Keratinocyte (primary cell): Measurements from ENCODE around the gene RAX2.

Experiments used
- EZH2 ChIP-seq: IDR thresholded peaks from one replicate; pipeline ENCODE4 v1.6.1; 2012; ENCODE audit warnings: inconsistent platforms, mild to moderate bottlenecking, low read length, moderate library complexity
- TF ChIP-seq, protein P1 (sequence below), 3 experiments: IDR thresholded peaks in 1 of 3; conservative IDR thresholded peaks in 1 of 3; optimal IDR thresholded peaks in 1 of 3; 2 replicates in 2 of 3; 3 replicates in 1 of 3; pipeline versions ENCODE3 to v1.5.1; 2011; ENCODE audit warnings: low read length in 3 of 3, mild to moderate bottlenecking in 3 of 3, moderate library complexity in 2 of 3, control low read depth in 1 of 3, inconsistent platforms in 1 of 3; ENCODE audit not compliant: insufficient read depth in 2 of 3; ENCODE audit errors: extremely low read depth in 1 of 3

DNA sequence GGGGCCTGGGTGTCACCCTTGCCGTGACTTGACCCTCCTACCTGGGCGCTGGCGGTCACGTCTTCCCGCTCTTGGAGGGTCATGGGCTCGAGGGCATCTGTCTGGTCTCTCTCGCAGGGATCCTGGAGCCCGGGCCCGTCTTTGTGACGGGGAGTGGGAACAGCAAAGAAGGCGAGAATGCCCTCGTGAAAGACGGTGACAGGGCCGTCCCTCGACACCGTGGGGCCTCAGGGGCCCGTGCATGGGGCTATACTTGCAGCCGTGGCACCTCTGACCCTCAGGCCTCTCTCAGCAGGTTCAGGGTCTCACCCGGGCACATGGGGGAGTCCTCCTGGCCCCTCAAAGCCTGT lies 35.1 kb upstream of the RAX2 start:
- TF ChIP-seq, protein P1, sequence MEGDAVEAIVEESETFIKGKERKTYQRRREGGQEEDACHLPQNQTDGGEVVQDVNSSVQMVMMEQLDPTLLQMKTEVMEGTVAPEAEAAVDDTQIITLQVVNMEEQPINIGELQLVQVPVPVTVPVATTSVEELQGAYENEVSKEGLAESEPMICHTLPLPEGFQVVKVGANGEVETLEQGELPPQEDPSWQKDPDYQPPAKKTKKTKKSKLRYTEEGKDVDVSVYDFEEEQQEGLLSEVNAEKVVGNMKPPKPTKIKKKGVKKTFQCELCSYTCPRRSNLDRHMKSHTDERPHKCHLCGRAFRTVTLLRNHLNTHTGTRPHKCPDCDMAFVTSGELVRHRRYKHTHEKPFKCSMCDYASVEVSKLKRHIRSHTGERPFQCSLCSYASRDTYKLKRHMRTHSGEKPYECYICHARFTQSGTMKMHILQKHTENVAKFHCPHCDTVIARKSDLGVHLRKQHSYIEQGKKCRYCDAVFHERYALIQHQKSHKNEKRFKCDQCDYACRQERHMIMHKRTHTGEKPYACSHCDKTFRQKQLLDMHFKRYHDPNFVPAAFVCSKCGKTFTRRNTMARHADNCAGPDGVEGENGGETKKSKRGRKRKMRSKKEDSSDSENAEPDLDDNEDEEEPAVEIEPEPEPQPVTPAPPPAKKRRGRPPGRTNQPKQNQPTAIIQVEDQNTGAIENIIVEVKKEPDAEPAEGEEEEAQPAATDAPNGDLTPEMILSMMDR (optimal IDR thresholded peaks at IDR 0.05 in 1 of 3, IDR thresholded peaks at IDR 0.05 in 1 of 3, conservative IDR thresholded peaks at IDR 0.05 in 1 of 3; ENCODE audit: extremely low read depth in 1 of 3, insufficient read depth in 2 of 3, low read length in 3 of 3), result no peak
- TF ChIP-seq EZH2, result no peak
